Activated naive CD4-positive, alpha-beta T cell treated with Interleukin-2 at 50 U/mL for 16 hours (primary cell): ENCODE data around the gene CMA1.

Source experiments
- DNase-seq: peaks from one replicate; pipeline ENCODE4 v3.0.0-alpha.2; 2020

The CMA1 gene

GRCh38 chr14:24465368-24465767 is 42.7 kb downstream of the CMA1 start:
- DNase-seq: no peak

GRCh38 chr14:24463884-24464785 is 43.9 kb downstream of the CMA1 start:
- no peak for DNase-seq

GRCh38 chr14:24463017-24463883 is 44.8 kb downstream of the CMA1 start:
- no peak for DNase-seq

GRCh38 chr14:24461336-24461735 is 46.7 kb downstream of the CMA1 start:
- no peak for DNase-seq

DNA sequence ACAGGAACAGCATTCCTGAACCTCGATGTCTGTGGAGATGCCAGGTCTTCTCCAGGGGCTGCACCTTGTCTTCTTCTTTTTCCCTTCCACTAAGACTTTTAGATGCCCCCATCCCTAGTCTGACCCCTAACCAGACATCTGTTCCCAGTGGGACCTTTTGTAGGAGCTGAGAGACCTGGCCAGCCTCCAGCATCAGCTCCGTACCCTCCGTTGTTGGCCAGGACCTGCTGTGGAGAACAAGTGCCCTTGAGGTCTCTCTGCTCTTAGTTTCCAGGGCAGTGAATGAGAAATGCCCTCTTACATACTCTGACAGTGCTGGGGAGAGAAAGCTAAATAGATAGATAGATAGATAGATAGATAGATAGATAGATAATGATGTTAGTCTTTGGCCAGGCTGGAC is 48.7 kb downstream of the CMA1 start:
- no peak for DNase-seq

GRCh38 chr14:24458736-24459135 is 49.3 kb downstream of the CMA1 start:
- DNase-seq: no peak

DNA sequence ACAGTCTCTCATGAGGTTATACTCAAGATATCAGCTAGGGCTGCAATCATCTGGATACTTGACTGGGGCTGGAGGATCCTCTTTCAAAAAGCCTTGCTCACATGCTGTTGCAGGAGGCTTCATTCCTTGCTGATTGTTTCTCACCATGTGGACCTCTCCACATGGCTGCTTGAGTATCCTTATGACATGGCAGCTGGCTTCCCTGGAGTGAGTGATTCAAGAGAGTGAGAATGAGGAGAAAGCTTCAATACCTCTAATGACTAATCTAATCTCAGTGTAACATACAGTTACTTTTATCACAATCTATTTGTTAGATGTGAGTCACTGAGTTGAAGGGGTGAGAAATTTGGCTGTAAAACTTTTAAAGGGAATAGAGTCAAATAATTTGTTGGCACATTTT is 51.1 kb downstream of the CMA1 start:
- no peak for DNase-seq
